Measurements from ENCODE around the gene GFOD1. TPM values are rescaled to one million over a fixed set of nuclear protein-coding genes. Genes with fewer than 3 reads are reported as not detected.

GFOD1 gene
- total RNA-seq, 6 experiments from 2014 or later, result 2.3 to 4.7 (median 2.9) TPM

DNA sequence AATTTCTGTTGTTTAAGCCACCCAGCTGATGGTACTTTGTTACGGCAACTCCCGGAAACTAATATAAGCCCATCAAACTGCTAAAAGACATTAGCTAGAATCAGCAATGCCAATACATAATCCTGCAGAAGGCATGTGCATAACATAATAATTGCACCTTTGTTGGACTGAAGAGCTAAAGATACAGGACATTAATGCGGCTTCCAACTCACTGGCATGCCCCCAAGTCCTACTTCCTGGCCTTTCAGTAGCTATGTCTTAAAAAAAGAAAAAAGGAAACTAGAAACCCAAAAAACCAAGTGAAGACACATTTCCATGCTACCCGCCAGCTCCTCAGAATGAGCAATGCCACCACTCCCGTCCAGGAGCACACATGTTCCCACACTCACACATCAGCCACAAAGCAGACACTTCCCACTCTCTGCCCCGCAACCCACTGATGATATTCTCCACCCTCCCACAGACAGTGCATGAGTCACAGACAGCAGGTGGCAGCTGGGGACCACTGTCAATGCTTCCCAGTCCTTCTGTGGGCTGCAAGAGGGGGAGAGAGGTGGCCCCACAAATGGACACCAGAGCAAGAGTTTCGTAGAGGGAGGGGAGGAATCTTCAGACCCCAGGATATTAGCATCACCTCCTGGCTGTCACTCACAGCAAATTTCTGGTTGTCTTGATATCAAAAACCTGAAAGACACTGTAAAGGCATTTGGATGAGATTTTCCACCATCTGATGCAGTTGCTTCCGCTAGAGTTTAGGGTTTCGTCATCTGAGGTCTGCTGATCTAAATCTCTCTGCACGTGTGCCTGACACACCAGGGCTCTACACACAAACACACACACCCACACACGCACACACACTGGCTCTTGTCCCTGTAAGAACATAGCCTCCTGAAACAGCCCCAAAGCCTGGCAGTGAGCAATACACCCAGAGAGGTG is 32.8 kb downstream of the GFOD1 start:
- no peaks in the 10 kb centered on the region; the same call in 1 of the 2 replicates for H3K36me3 Mint-ChIP-seq (ENCODE audit: low read depth)
- no peak for DNase-seq

DNA sequence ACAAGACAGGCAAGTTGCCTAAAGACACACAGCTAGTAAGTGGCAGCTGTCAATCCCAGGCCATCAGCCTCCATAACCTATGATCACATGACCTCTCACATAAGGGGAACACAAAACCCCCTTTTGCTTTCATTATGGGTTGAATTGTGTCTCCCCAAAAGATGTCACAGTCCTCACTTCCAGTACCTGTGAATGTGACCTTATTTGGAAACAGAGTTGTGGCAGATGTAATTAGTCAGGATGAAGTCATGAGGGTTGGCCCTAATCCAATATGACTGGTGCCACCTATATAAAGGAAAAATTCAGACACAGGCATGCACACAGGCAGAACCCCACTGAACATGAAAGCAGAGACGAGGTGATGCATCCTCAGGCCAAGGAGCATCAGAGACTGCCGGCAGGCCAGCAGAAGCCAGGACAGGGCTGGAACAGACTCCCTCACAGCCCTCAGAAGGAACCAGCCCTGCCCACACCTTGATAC is 33.6 kb downstream of the GFOD1 start:
- H3K4me1 Mint-ChIP-seq (ENCODE audit: low read depth), result peaks cover 27% of the 10 kb centered on the region
- no peaks in the 10 kb centered on the region; the same call in 1 of the 2 replicates for H3K36me3 Mint-ChIP-seq (ENCODE audit: low read depth)
- no peaks in the 10 kb centered on the region for H3K9me3 Mint-ChIP-seq
- H3K4me3 Mint-ChIP-seq, result no peak overlapping the region
- H3K27me3 Mint-ChIP-seq (ENCODE audit: insufficient read depth), result no peaks in the 10 kb centered on the region
- no peak overlapping the region; the same call in 1 of the 2 replicates for H3K27ac Mint-ChIP-seq
- DNase-seq, result peak; percentile 39
- TF ChIP-seq, protein P1, sequence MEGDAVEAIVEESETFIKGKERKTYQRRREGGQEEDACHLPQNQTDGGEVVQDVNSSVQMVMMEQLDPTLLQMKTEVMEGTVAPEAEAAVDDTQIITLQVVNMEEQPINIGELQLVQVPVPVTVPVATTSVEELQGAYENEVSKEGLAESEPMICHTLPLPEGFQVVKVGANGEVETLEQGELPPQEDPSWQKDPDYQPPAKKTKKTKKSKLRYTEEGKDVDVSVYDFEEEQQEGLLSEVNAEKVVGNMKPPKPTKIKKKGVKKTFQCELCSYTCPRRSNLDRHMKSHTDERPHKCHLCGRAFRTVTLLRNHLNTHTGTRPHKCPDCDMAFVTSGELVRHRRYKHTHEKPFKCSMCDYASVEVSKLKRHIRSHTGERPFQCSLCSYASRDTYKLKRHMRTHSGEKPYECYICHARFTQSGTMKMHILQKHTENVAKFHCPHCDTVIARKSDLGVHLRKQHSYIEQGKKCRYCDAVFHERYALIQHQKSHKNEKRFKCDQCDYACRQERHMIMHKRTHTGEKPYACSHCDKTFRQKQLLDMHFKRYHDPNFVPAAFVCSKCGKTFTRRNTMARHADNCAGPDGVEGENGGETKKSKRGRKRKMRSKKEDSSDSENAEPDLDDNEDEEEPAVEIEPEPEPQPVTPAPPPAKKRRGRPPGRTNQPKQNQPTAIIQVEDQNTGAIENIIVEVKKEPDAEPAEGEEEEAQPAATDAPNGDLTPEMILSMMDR (IDR thresholded peaks at IDR 0.05), result no peak

More for the DNA sequence above, 32.8 kb downstream of the GFOD1 start:
- H3K27ac Mint-ChIP-seq, result no peak overlapping the region; the same call in 1 of the 2 replicates
- no peak overlapping the region for H3K4me3 Mint-ChIP-seq
- no peaks in the 10 kb centered on the region for H3K9me3 Mint-ChIP-seq
- peaks cover 27% of the 10 kb centered on the region for H3K4me1 Mint-ChIP-seq (ENCODE audit: low read depth)
- H3K27me3 Mint-ChIP-seq (ENCODE audit: insufficient read depth), result no peaks in the 10 kb centered on the region
- TF ChIP-seq, protein P1 (IDR thresholded peaks at IDR 0.05), result no peak

DNA sequence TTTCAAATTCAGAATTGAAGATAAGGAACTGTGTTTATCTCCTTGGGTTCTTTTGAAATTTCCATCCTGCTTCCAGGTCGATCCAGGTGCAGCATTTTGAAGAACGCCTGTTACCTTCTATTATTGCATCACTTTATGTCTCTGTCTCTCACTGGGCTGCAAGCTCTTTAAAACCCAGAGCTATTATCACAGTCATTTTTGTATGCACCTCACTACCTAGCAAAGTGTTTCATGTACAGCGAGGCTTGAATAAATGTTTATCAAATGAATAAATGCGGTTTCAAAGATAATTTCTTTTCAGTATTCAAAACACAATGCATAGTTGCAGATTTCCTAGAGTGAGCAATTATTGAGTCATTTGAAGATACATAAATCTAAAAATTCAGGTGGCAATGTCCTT is 34.2 kb downstream of the GFOD1 start:
- DNase-seq, result no peak
- TF ChIP-seq, protein P1 (IDR thresholded peaks at IDR 0.05), result no peak
- Mint-ChIP-seq H3K27ac (no peak overlapping the region), H3K27me3 (ENCODE audit: insufficient read depth) (peaks cover under 1% of the 10 kb centered on the region; the same call in 1 of the 2 replicates), H3K4me3 (no peak overlapping the region), H3K9me3 (no peaks in the 10 kb centered on the region), H3K4me1 (ENCODE audit: low read depth) (peaks cover 27% of the 10 kb centered on the region), H3K36me3 (ENCODE audit: low read depth) (no peaks in the 10 kb centered on the region; the same call in 1 of the 2 replicates)

DNA sequence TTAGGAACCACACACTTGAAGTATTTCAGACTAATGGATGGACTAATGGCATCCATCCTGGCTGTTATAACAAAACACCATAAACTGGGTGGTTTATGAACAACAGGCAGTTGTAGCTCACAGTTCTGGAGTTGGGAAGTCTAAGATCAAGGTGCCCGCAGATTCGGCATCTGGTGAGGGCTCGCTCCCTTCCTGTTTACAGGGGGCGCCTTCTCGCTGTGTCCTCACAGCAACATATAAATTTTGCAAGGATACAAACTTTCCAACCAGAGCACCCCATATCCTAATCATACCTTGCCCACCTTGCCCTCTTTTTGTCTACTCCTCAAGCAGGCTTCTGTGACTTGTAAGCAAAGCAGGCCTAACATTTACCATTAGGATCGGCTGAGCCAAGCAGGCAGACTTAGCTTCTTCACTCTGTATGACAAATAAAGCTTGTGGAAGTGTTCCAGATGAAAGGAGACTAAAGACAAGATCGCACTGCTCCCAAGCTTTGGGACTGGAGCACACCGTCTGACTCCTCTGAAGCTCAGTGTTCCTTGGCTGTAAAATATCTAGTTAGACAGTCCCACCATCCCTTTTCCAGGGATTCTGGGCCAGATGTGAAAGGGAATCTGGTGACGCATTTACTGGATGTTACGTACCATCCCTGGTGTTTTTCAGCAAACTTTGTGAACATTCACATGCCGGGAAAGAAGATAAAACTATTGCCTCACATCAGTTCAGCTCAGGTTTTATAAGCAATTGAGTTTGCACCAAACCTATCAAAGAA is 34.9 kb downstream of the GFOD1 start:
- peaks cover 5% of the 10 kb centered on the region for H3K27me3 Mint-ChIP-seq (ENCODE audit: insufficient read depth)

More for the DNA sequence above, 34.9 kb downstream of the GFOD1 start:
- Mint-ChIP-seq H3K9me3 (no peaks in the 10 kb centered on the region), H3K36me3 (ENCODE audit: low read depth) (no peaks in the 10 kb centered on the region; the same call in 1 of the 2 replicates), H3K4me3 (no peak overlapping the region), H3K4me1 (ENCODE audit: low read depth) (peaks cover 24% of the 10 kb centered on the region), H3K27ac (no peak overlapping the region)
- DNase-seq, result no peak
- TF ChIP-seq, protein P1 (IDR thresholded peaks at IDR 0.05), result no peak
